ENCODE results near the gene GAL.

Gene GAL

GRCh38 chr11:68673991-68674390 is 10.4 kb upstream of the GAL start:
- FAIRE-seq (no peak), DNase-seq (ENCODE audit: insufficient read length, low spot score) (no peak)
- no peak for TF ChIP-seq CTCF (IDR thresholded peaks at IDR 0.05; ENCODE audit: insufficient read depth, missing control alignments)

- DNase-seq (ENCODE audit: insufficient read length, low spot score), result no peak
- no peak for FAIRE-seq
- TF ChIP-seq CTCF (IDR thresholded peaks at IDR 0.05; ENCODE audit: insufficient read depth, missing control alignments), result no peak
These were observed 9.9 kb upstream of the GAL start for GRCh38 chr11:68674461-68674860.

GRCh38 chr11:68677432-68677831 is 6.9 kb upstream of the GAL start:
- no peak for DNase-seq (ENCODE audit: insufficient read length, low spot score)
- TF ChIP-seq CTCF (IDR thresholded peaks at IDR 0.05; ENCODE audit: insufficient read depth, missing control alignments), result no peak
- no peak for FAIRE-seq

- DNase-seq (ENCODE audit: insufficient read length, low spot score) (no peak), FAIRE-seq (no peak)
- no peak for TF ChIP-seq CTCF (IDR thresholded peaks at IDR 0.05; ENCODE audit: insufficient read depth, missing control alignments)
These were observed 6.3 kb upstream of the GAL start for GRCh38 chr11:68678031-68678441.

GRCh38 chr11:68680541-68681231 is 3.7 kb upstream of the GAL start:
- no peak for TF ChIP-seq CTCF (IDR thresholded peaks at IDR 0.05; ENCODE audit: insufficient read depth, missing control alignments)
- no peak for DNase-seq (ENCODE audit: insufficient read length, low spot score)
- FAIRE-seq, result no peak

- no peak for TF ChIP-seq CTCF (IDR thresholded peaks at IDR 0.05; ENCODE audit: insufficient read depth, missing control alignments)
- no peak for FAIRE-seq
These were observed 1.8 kb upstream of the GAL start for GRCh38 chr11:68682531-68682961.

GRCh38 chr11:68683121-68683520 is 1.2 kb upstream of the GAL start:
- no peak for TF ChIP-seq CTCF (IDR thresholded peaks at IDR 0.05; ENCODE audit: insufficient read depth, missing control alignments)
- no peak for FAIRE-seq
- DNase-seq (ENCODE audit: insufficient read length, low spot score), result no peak

More at GRCh38 chr11:68682531-68682961, 1.8 kb upstream of the GAL start:
- DNase-seq (ENCODE audit: insufficient read length, low spot score), result no peak

Data from D721Med (cell line).